Endothelial cell of umbilical vein (primary cell): ENCODE results near the gene PPFIA2. TPM values are rescaled to one million over a fixed set of nuclear protein-coding genes. Genes with fewer than 3 reads are reported as not detected.

Experiments used
- BruUV-seq: library from RNA; stranded (reverse); fragments of 400-500 nt; replicated peaks from 2 replicates; lab custom pipeline; 2021; lab: Mats Ljungman, UMichigan
- CTCF ChIA-PET: fragments of 300-600, 350-600 bp; sonication (Branson Sonifier 250); formaldehyde crosslinking; loops from one replicate; lab custom pipeline; 2021; ENCODE audit warnings: antibody characterized with exemption, inconsistent platforms; lab: Charles Lee
- POLR2A ChIA-PET: fragments of 300-600, 350-600 bp; sonication (Branson Sonifier 250); formaldehyde crosslinking; loops from one replicate; lab custom pipeline; 2021; ENCODE audit warnings: antibody characterized with exemption, inconsistent platforms; lab: Charles Lee
- DNase-seq: peaks from one replicate; pipeline ENCODE4 v3.0.0-alpha.2; 2011; ENCODE audit warnings: low read depth, low spot score
- FAIRE-seq: peaks from 2 replicates; lab custom pipeline; 2011; peaks lifted over from hg19 to GRCh38; lab: Jason Lieb, UNC
- H2AFZ ChIP-seq: 2 replicates; pipeline ENCODE4 v1.6.0; 2012; ENCODE audit warnings: low read depth, low read length, control low read depth, inconsistent platforms
- H3K27ac ChIP-seq: 2 replicates; pipeline ENCODE4 v1.5.1; 2011; ENCODE audit warnings: low read depth, mild to moderate bottlenecking, control low read depth, low read length, moderate library complexity; ENCODE audit not compliant: insufficient read depth
- H3K27me3 ChIP-seq, 2 experiments: 2 replicates each; pipeline versions ENCODE4 v1.6.0 to v1.6.1; 2011; ENCODE audit warnings: low read length in 2 of 2, mixed read lengths in 1 of 2; ENCODE audit not compliant: control insufficient read depth in 2 of 2, insufficient read depth in 2 of 2
- H3K36me3 ChIP-seq, 2 experiments: 2 replicates in 1 of 2; 3 replicates in 1 of 2; pipeline ENCODE4 v1.5.1; 2011; ENCODE audit warnings: low read length in 2 of 2, mild to moderate bottlenecking in 1 of 2, moderate library complexity in 1 of 2; ENCODE audit not compliant: control insufficient read depth in 2 of 2, insufficient read depth in 2 of 2; ENCODE audit errors: extremely low read depth in 1 of 2
- H3K4me1 ChIP-seq: 3 replicates; pipeline ENCODE4 v1.5.1; 2011; ENCODE audit warnings: mild to moderate bottlenecking, low read length; ENCODE audit not compliant: control insufficient read depth, insufficient read depth; ENCODE audit errors: extremely low read depth
- H3K4me2 ChIP-seq: 2 replicates; pipeline ENCODE4 v1.6.1; 2011; ENCODE audit warnings: low read length, control low read depth, mixed read lengths; ENCODE audit not compliant: insufficient read depth
- H3K4me3 ChIP-seq, 3 experiments: fragments of 200-600 bp in 1 of 3; sonication (generic), shearing (Covaris generic) in 1 of 3; replicated peaks in 1 of 3; 2 replicates each; pipeline ENCODE4 v1.5.1; 2011 to 2016; ENCODE audit warnings: control low read depth in 3 of 3, low read length in 3 of 3, mild to moderate bottlenecking in 2 of 3, inconsistent platforms in 1 of 3, low read depth in 1 of 3, moderate library complexity in 1 of 3; ENCODE audit not compliant: insufficient read depth in 1 of 3
- H3K79me2 ChIP-seq: 2 replicates; pipeline ENCODE4 v1.6.0; 2012; ENCODE audit warnings: low read length, inconsistent platforms; ENCODE audit not compliant: control insufficient read depth, insufficient read depth
- H3K9ac ChIP-seq: replicated peaks from 2 replicates; pipeline ENCODE3; 2011; ENCODE audit warnings: low read length, control low read depth; ENCODE audit not compliant: insufficient read depth; ENCODE audit errors: extremely low read depth
- H3K9me1 ChIP-seq: replicated peaks from 3 replicates; pipeline ENCODE4 v1.6.0; 2011; ENCODE audit warnings: mild to moderate bottlenecking, low read length; ENCODE audit not compliant: control insufficient read depth, insufficient read depth; ENCODE audit errors: extremely low read depth
- H3K9me3 ChIP-seq: replicated peaks from 2 replicates; pipeline ENCODE4 v1.5.1; 2012; ENCODE audit warnings: low read length, inconsistent platforms; ENCODE audit not compliant: control insufficient read depth, insufficient read depth
- H4K20me1 ChIP-seq: replicated peaks from 2 replicates; pipeline ENCODE3; 2011; ENCODE audit warnings: mild to moderate bottlenecking, low read length; ENCODE audit not compliant: control insufficient read depth, insufficient read depth; ENCODE audit errors: extremely low read depth
- CTCF ChIP-seq, 2 donors: IDR thresholded peaks; 1 replicate in 1 of 2; 2 replicates in 1 of 2; pipeline ENCODE4 v1.5.1; 2011; ENCODE audit warnings: low read length in 2 of 2, mild to moderate bottlenecking in 2 of 2, moderate library complexity in 2 of 2, control low read depth in 1 of 2, inconsistent platforms in 1 of 2, low read depth in 1 of 2; ENCODE audit not compliant: insufficient read depth in 1 of 2; ENCODE audit errors: extremely low read depth in 1 of 2
- FOS ChIP-seq: IDR thresholded peaks from 2 replicates; pipeline ENCODE4 v1.6.1; 2011; ENCODE audit warnings: mild to moderate bottlenecking, low read length, moderate library complexity, borderline replicate concordance; ENCODE audit not compliant: insufficient read depth
- JUN ChIP-seq: IDR thresholded peaks from 2 replicates; pipeline ENCODE4 v1.6.1; 2011; ENCODE audit warnings: borderline replicate concordance, low read depth; ENCODE audit not compliant: insufficient read length, insufficient read depth
- MAX ChIP-seq: IDR thresholded peaks from 2 replicates; pipeline ENCODE4 v1.6.1; 2011; ENCODE audit not compliant: insufficient read depth, insufficient read length
- MYC ChIP-seq: IDR thresholded peaks from one replicate; pipeline ENCODE4 v1.6.1; 2011; ENCODE audit warnings: mild to moderate bottlenecking, low read depth, low read length
- POLR2AphosphoS5 ChIP-seq: IDR thresholded peaks from 2 replicates; pipeline ENCODE4 v1.6.1; 2012; ENCODE audit warnings: low read depth, mild to moderate bottlenecking, control low read depth, low read length, moderate library complexity; ENCODE audit not compliant: insufficient read depth
- dilution Hi-C: fragments of 300-500 bp; cut with MboI; formaldehyde crosslinking; loops from one replicate; pipeline ENCODE4 v1.15.0; 2019; ENCODE audit warnings: low sequenced_read_pairs; ENCODE audit not compliant: extremely low pct_ligation_motif_present
- intact Hi-C: fragments of 100-400 bp; cut with micrococcal nuclease; formaldehyde crosslinking; loops from one replicate; pipeline ENCODE4 v1.10.0; 2022
- polyA plus RNA-seq, 4 experiments: library from polyadenylated mRNA; depleted of rRNA in 3 of 4; stranded (reverse) in 3 of 4; unstranded in 1 of 4; fragments of >200 nt; gene quantifications; 2 replicates each; pipeline versions ENCODE4 v1.2.1 to v1.2.3, GENCODE V29; 2011 to 2012; ENCODE audit warnings: missing spikeins in 1 of 4
- total RNA-seq: library from RNA; stranded (reverse); gene quantifications from 2 replicates; pipeline ENCODE4 v1.2.3, GENCODE V29; 2021

The PPFIA2 gene
- total and polyA plus RNA-seq, 2 donors (not counting 3 experiments of a cell fraction or from before 2014, with no cell fraction given), result not detected

GRCh38 chr12:81249976-81250375 is 509.2 kb downstream of the PPFIA2 start:
- Histone ChIP-seq H3K27ac (no peak overlapping the region), H3K4me2 (no peak overlapping the region), H3K9me1 (no peaks in the 10 kb centered on the region), H3K4me3 (no peak overlapping the region), H3K9ac (no peak overlapping the region), H3K36me3 (no peaks in the 10 kb centered on the region), H2AFZ (no peak overlapping the region), H3K4me1 (no peaks in the 10 kb centered on the region), H3K27me3 (no peaks in the 10 kb centered on the region), H3K9me3 (no peaks in the 10 kb centered on the region), H4K20me1 (no peaks in the 10 kb centered on the region), H3K79me2 (no peaks in the 10 kb centered on the region)
- DNase-seq (no peak), FAIRE-seq (no peak)
- TF ChIP-seq POLR2AphosphoS5, result no peak
- no peak for TF ChIP-seq JUN
- TF ChIP-seq FOS, result no peak
- no peak for TF ChIP-seq MAX
- TF ChIP-seq CTCF (IDR thresholded peaks at IDR 0.05; ENCODE audit: extremely low read depth in 1 of 2, insufficient read depth in 1 of 2, low read depth in 1 of 2, low read length in 2 of 2), result no peak
- no peak for TF ChIP-seq MYC
- dilution Hi-C loops (no loop called here), intact Hi-C loops (no loop called here)
- no TSS peak for BruUV-seq
- ChIA-PET POLR2A (no interaction called here), CTCF (interaction anchor here (1.6 kb wide), 1 partner anchor 8 kb away, joined by 14 read pairs; no protein-coding TSS in a partner anchor)
